ENCODE measurements around the gene ABI3BP.

GRCh38 chr3:100811779-100812507, 181.3 kb downstream of the ABI3BP start:
- TF ChIP-seq, protein P1, sequence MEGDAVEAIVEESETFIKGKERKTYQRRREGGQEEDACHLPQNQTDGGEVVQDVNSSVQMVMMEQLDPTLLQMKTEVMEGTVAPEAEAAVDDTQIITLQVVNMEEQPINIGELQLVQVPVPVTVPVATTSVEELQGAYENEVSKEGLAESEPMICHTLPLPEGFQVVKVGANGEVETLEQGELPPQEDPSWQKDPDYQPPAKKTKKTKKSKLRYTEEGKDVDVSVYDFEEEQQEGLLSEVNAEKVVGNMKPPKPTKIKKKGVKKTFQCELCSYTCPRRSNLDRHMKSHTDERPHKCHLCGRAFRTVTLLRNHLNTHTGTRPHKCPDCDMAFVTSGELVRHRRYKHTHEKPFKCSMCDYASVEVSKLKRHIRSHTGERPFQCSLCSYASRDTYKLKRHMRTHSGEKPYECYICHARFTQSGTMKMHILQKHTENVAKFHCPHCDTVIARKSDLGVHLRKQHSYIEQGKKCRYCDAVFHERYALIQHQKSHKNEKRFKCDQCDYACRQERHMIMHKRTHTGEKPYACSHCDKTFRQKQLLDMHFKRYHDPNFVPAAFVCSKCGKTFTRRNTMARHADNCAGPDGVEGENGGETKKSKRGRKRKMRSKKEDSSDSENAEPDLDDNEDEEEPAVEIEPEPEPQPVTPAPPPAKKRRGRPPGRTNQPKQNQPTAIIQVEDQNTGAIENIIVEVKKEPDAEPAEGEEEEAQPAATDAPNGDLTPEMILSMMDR (IDR thresholded peaks at IDR 0.05; ENCODE audit: low read depth, low read length), result no peak
- TF ChIP-seq POLR2A (IDR thresholded peaks at IDR 0.05; ENCODE audit: extremely low read depth, insufficient read length), result no peak

All from NB4 (cell line).